KMS-11 (cell line): ENCODE measurements around the gene CMBL.
"Not testable (repeated sequence)": the region's sequence is repeated elsewhere in the genome, so short reads cannot be mapped to it uniquely, and the experiment has no call there.

Source experiments
- H2AFZ ChIP-seq: fragments of 200-600 bp; sonication (generic); 2 replicates; pipeline ENCODE4 v1.6.1; 2016; ENCODE audit warnings: antibody characterized with exemption, mixed run types, low read depth
- H3K27ac ChIP-seq: fragments of 200-600 bp; sonication (generic); 2 replicates; pipeline ENCODE4 v1.6.1; 2016; ENCODE audit warnings: mild to moderate bottlenecking, mixed run types
- H3K27me3 ChIP-seq: fragments of 200-600 bp; sonication (generic); 2 replicates; pipeline ENCODE4 v1.6.1; 2017; ENCODE audit warnings: mild to moderate bottlenecking, low read depth, mixed run types, moderate library complexity; ENCODE audit not compliant: insufficient read depth
- H3K36me3 ChIP-seq: fragments of 200-600 bp; sonication (generic); 2 replicates; pipeline ENCODE4 v1.6.1; 2017; ENCODE audit warnings: mild to moderate bottlenecking, mixed run types; ENCODE audit not compliant: insufficient read depth
- H3K4me1 ChIP-seq: fragments of 200-600 bp; sonication (generic); 2 replicates; pipeline ENCODE4 v1.6.1; 2016; ENCODE audit warnings: mild to moderate bottlenecking, low read depth, mixed run types; ENCODE audit not compliant: poor library complexity, severe bottlenecking
- H3K4me2 ChIP-seq: fragments of 200-600 bp; sonication (generic); 2 replicates; pipeline ENCODE4 v1.7.0; 2016; ENCODE audit warnings: mild to moderate bottlenecking, mixed run types
- H3K4me3 ChIP-seq: fragments of 200-600 bp; sonication (generic); IDR thresholded peaks from 2 replicates; pipeline ENCODE4 v1.6.1; 2017; ENCODE audit warnings: low read depth, low read length, mixed read lengths; ENCODE audit not compliant: insufficient read depth
- H3K79me2 ChIP-seq: fragments of 200-600 bp; sonication (generic); 2 replicates; pipeline ENCODE4 v1.6.1; 2016; ENCODE audit warnings: low read depth, mixed run types; ENCODE audit not compliant: insufficient read depth
- H3K9ac ChIP-seq: fragments of 200-600 bp; sonication (generic); 2 replicates; pipeline ENCODE4 v1.6.1; 2016; ENCODE audit warnings: mild to moderate bottlenecking, mixed run types
- H4K20me1 ChIP-seq: fragments of 200-600 bp; sonication (generic); 2 replicates; pipeline ENCODE4 v1.6.1; 2016; ENCODE audit warnings: mild to moderate bottlenecking, mixed run types; ENCODE audit not compliant: insufficient read depth
- TF ChIP-seq, protein P1 (sequence below): fragments of 200-600 bp; sonication (generic); conservative IDR thresholded peaks from 2 replicates; pipeline ENCODE4 v1.6.1; 2017; ENCODE audit warnings: low read depth, mild to moderate bottlenecking, antibody characterized with exemption, low read length, moderate library complexity, mixed read lengths

The CMBL gene

GRCh38 chr5:10348258-10348657, 40.6 kb upstream of the CMBL start:
- no peak overlapping the region for H3K4me3 ChIP-seq
- no peaks in the 10 kb centered on the region for H3K27me3 ChIP-seq
- H3K9ac ChIP-seq: no peak overlapping the region
- no peak overlapping the region for H3K4me2 ChIP-seq
- H2AFZ ChIP-seq: no peak overlapping the region
- no peak overlapping the region for H3K27ac ChIP-seq
- no peaks in the 10 kb centered on the region for H3K36me3 ChIP-seq
- no peaks in the 10 kb centered on the region for H3K79me2 ChIP-seq
- H4K20me1 ChIP-seq: no peaks in the 10 kb centered on the region
- H3K4me1 ChIP-seq: peaks cover 11% of the 10 kb centered on the region
- TF ChIP-seq, protein P1, sequence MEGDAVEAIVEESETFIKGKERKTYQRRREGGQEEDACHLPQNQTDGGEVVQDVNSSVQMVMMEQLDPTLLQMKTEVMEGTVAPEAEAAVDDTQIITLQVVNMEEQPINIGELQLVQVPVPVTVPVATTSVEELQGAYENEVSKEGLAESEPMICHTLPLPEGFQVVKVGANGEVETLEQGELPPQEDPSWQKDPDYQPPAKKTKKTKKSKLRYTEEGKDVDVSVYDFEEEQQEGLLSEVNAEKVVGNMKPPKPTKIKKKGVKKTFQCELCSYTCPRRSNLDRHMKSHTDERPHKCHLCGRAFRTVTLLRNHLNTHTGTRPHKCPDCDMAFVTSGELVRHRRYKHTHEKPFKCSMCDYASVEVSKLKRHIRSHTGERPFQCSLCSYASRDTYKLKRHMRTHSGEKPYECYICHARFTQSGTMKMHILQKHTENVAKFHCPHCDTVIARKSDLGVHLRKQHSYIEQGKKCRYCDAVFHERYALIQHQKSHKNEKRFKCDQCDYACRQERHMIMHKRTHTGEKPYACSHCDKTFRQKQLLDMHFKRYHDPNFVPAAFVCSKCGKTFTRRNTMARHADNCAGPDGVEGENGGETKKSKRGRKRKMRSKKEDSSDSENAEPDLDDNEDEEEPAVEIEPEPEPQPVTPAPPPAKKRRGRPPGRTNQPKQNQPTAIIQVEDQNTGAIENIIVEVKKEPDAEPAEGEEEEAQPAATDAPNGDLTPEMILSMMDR: no peak

- H3K36me3 ChIP-seq, H3K9ac ChIP-seq, H3K27ac ChIP-seq, H3K27me3 ChIP-seq, H2AFZ ChIP-seq, H3K4me3 ChIP-seq, H4K20me1 ChIP-seq, H3K79me2 ChIP-seq, H3K4me1 ChIP-seq, H3K4me2 ChIP-seq: not testable (repeated sequence)
These were observed 36.9 kb upstream of the CMBL start for GRCh38 chr5:10344461-10345106.

- no peaks in the 10 kb centered on the region for H3K4me1 ChIP-seq
- H3K4me2 ChIP-seq: no peak overlapping the region
These were observed 35.8 kb upstream of the CMBL start for GRCh38 chr5:10343486-10343885.

DNA sequence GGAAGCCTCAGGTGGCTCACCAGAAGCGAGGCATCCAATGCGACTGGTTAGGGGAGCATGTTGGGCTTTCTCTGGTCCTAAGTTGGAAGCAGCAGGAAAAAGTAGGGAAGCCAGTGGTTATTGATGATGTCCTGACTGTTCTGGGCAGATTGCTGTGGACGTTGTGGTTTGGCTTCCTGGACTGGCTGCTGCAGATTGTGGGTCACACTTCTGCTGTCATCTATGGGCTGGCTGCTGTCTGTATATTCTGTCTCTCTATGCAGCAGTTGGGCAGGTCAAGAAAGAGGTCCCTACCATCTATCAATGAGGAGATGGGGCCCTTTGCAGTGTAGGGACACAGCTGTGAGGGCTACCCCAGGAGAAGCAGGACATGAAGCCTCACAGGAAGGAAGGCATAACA, 32.3 kb upstream of the CMBL start:
- no peaks in the 10 kb centered on the region for H4K20me1 ChIP-seq
- no peaks in the 10 kb centered on the region for H3K36me3 ChIP-seq
- TF ChIP-seq, protein P1: no peak
- no peaks in the 10 kb centered on the region for H3K79me2 ChIP-seq
- H3K27me3 ChIP-seq: no peaks in the 10 kb centered on the region
- H3K9ac ChIP-seq: no peak overlapping the region
- H3K4me2 ChIP-seq: no peak overlapping the region
- H3K27ac ChIP-seq: no peak overlapping the region
- no peak overlapping the region for H2AFZ ChIP-seq
- no peak overlapping the region for H3K4me3 ChIP-seq
- H3K4me1 ChIP-seq: no peaks in the 10 kb centered on the region

More at GRCh38 chr5:10343486-10343885, 35.8 kb upstream of the CMBL start:
- Histone ChIP-seq H3K79me2 (no peaks in the 10 kb centered on the region), H2AFZ (no peak overlapping the region), H3K36me3 (no peaks in the 10 kb centered on the region), H3K9ac (no peak overlapping the region), H3K27me3 (no peaks in the 10 kb centered on the region), H3K27ac (no peak overlapping the region), H4K20me1 (no peaks in the 10 kb centered on the region), H3K4me3 (no peak overlapping the region)
- TF ChIP-seq, protein P1: no peak

GRCh38 chr5:10339058-10339811, 31.5 kb upstream of the CMBL start:
- H3K9ac ChIP-seq: no peak overlapping the region
- H3K36me3 ChIP-seq: no peaks in the 10 kb centered on the region
- no peak overlapping the region for H3K27ac ChIP-seq
- H3K27me3 ChIP-seq: no peaks in the 10 kb centered on the region
- no peaks in the 10 kb centered on the region for H3K4me1 ChIP-seq
- H4K20me1 ChIP-seq: no peaks in the 10 kb centered on the region
- H3K4me2 ChIP-seq: no peak overlapping the region
- no peaks in the 10 kb centered on the region for H3K79me2 ChIP-seq
- H2AFZ ChIP-seq: no peak overlapping the region
- no peak overlapping the region for H3K4me3 ChIP-seq
- TF ChIP-seq, protein P1: no peak
